HepG2 (cell line): ENCODE measurements around the gene SLFN12L.

Experiments
- CREB1 ChIP-seq, 2 experiments: fragments of 450-650 bp in 1 of 2; IDR thresholded peaks; 2 replicates each; pipeline ENCODE4 v1.6.1; 2016 to 2017; ENCODE audit warnings: control low read depth in 1 of 2, mild to moderate bottlenecking in 1 of 2, missing compliant biosample characterization in 1 of 2, missing genetic modification characterization in 1 of 2
- EP300 ChIP-seq, 3 experiments: sonication (generic) in 1 of 3; formaldehyde crosslinking in 1 of 3; IDR thresholded peaks; 2 replicates each; pipeline versions ENCODE4 v1.5.1 to v1.6.1; 2011 to 2020; ENCODE audit warnings: low read depth in 2 of 3, low read length in 2 of 3, borderline replicate concordance in 1 of 3, improper control_type of control experiment in 1 of 3, mild to moderate bottlenecking in 1 of 3, missing genetic modification reagents in 1 of 3, moderate library complexity in 1 of 3
- FOXP1 ChIP-seq, 2 experiments: fragments of 450-650 bp in 1 of 2; IDR thresholded peaks; 2 replicates each; pipeline ENCODE4 v1.6.1; 2017 to 2018; ENCODE audit warnings: antibody characterized with exemption in 1 of 2
- MAZ ChIP-seq, 2 experiments: sonication (generic) in 1 of 2; formaldehyde crosslinking in 1 of 2; IDR thresholded peaks; 2 replicates each; pipeline versions ENCODE4 v1.5.0 to v1.6.1; 2012 to 2020; ENCODE audit warnings: low read depth in 2 of 2, mild to moderate bottlenecking in 2 of 2, borderline replicate concordance in 1 of 2, improper control_type of control experiment in 1 of 2, low read length in 1 of 2, missing genetic modification reagents in 1 of 2, moderate library complexity in 1 of 2
- NPAS2 ChIP-seq: sonication (generic); formaldehyde crosslinking; IDR thresholded peaks from 2 replicates; pipeline ENCODE4 v1.8.0; 2022; ENCODE audit warnings: mild to moderate bottlenecking, missing genetic modification reagents, borderline replicate concordance
- RARG ChIP-seq: sonication (generic); formaldehyde crosslinking; IDR thresholded peaks from 2 replicates; pipeline ENCODE4 v1.4.0; 2020; ENCODE audit warnings: low read depth, mild to moderate bottlenecking, missing genetic modification reagents
- RBM39 ChIP-seq: fragments of 200-400 bp; formaldehyde crosslinking; IDR thresholded peaks from one replicate; pipeline ENCODE4 v1.6.1; 2018; ENCODE audit warnings: antibody characterized with exemption, mild to moderate bottlenecking, low read depth, low read length; ENCODE audit not compliant: poor library complexity, severe bottlenecking
- SMAD3 ChIP-seq: sonication (generic); formaldehyde crosslinking; IDR thresholded peaks from 2 replicates; pipeline ENCODE4 v1.4.0; 2020; ENCODE audit warnings: missing genetic modification reagents
- SP1 ChIP-seq, 2 experiments: fragments of 450-650 bp in 1 of 2; sonication (generic) in 1 of 2; formaldehyde crosslinking in 1 of 2; IDR thresholded peaks; 2 replicates each; pipeline versions ENCODE4 v1.4.0 to v1.6.1; 2016 to 2020; ENCODE audit warnings: missing genetic modification reagents in 1 of 2
- TAF1 ChIP-seq: sonication (generic); formaldehyde crosslinking; IDR thresholded peaks from 2 replicates; pipeline ENCODE4 v1.4.0; 2020; ENCODE audit warnings: missing genetic modification reagents

DNA sequence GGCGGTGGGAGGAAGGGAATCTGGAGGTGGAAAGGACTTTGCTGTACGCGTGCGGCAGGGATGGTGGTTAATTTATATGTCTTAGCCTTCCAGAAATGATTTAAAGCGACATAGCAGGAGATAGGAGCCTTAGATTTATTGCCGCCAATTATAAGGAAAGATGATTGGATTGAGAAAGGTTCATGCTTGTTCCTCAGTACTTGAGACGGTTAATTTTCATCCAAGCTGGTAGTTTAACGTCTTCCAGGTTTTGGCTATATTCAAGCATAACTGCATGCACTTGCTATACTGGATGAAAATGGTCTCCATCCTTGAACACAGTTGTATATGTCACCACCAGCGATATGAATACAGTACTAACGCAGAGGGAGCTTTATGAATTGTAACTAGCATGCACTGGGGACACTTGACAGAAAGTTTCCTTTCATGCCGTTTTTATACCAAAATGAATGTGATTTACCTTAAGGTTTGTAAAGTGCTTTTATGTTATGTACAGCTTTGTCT, 41.5 kb upstream of the SLFN12L start:
- TF ChIP-seq CREB1 (IDR thresholded peaks at IDR 0.05) = no peak
- TF ChIP-seq CREB1 (CRISPR knock-in tag; IDR thresholded peaks at IDR 0.05) = no peak
- no peak for TF ChIP-seq SP1 (IDR thresholded peaks at IDR 0.05)
- TF ChIP-seq SP1 (CRISPR knock-in tag; IDR thresholded peaks at IDR 0.05) = no peak
- TF ChIP-seq EP300 (IDR thresholded peaks at IDR 0.05; ENCODE audit: low read depth in 2 of 2, low read length in 2 of 2) = no peak
- no peak for TF ChIP-seq EP300 (CRISPR knock-in tag; IDR thresholded peaks at IDR 0.05; ENCODE audit: borderline replicate concordance)
- no peak for TF ChIP-seq RARG
- no peak; the same call in 1 of the 2 replicates for TF ChIP-seq SMAD3 (CRISPR knock-in tag)
- TF ChIP-seq FOXP1 (IDR thresholded peaks at IDR 0.05) = no peak
- no peak for TF ChIP-seq FOXP1 (CRISPR knock-in tag; IDR thresholded peaks at IDR 0.05)
- TF ChIP-seq TAF1 (CRISPR knock-in tag) = no peak
- TF ChIP-seq RBM39 = no peak
- TF ChIP-seq MAZ (IDR thresholded peaks at IDR 0.05; ENCODE audit: borderline replicate concordance, low read depth, low read length) = no peak
- no peak for TF ChIP-seq MAZ (CRISPR knock-in tag; IDR thresholded peaks at IDR 0.05; ENCODE audit: low read depth)
- TF ChIP-seq NPAS2 (CRISPR knock-in tag) = no peak
